H1 (cell line): ENCODE results near the gene FOXF1. TPM values are rescaled to one million over a fixed set of nuclear protein-coding genes. Genes with fewer than 3 reads are reported as not detected.

Experiments used
- CTCF ChIA-PET: fragments of 300-600 bp; sonication (Branson Sonifier 250); formaldehyde crosslinking; loops from one replicate; lab custom pipeline; 2021; ENCODE audit not compliant: partially characterized antibody; lab: Charles Lee
- POLR2A ChIA-PET: fragments of 300-600 bp; sonication (Branson Sonifier 250); formaldehyde crosslinking; loops from one replicate; lab custom pipeline; 2021; ENCODE audit warnings: inconsistent platforms; ENCODE audit not compliant: partially characterized antibody; lab: Charles Lee
- DNase-seq, 2 experiments: peaks; one replicate each; pipeline versions ENCODE4 v3.0.0 to v3.0.0-alpha.2; 2010 to 2022; ENCODE audit warnings: low spot score in 2 of 2, low read depth in 1 of 2, mixed read lengths in 1 of 2
- FAIRE-seq: peaks from 2 replicates; lab custom pipeline; 2011; peaks lifted over from hg19 to GRCh38; lab: Jason Lieb, UNC
- H2AFZ ChIP-seq: 2 replicates; pipeline ENCODE4 v1.8.1; 2012; ENCODE audit warnings: low read length, inconsistent platforms
- H2AK5ac ChIP-seq: 2 replicates; pipeline ENCODE4 v1.6.1; 2013; ENCODE audit warnings: low read depth, low read length
- H2BK120ac ChIP-seq: replicated peaks from 2 replicates; pipeline ENCODE3; 2013; ENCODE audit warnings: low read depth, low read length, inconsistent platforms
- H2BK12ac ChIP-seq: 2 replicates; pipeline ENCODE4 v1.6.1; 2013; ENCODE audit warnings: low read depth, low read length
- H2BK15ac ChIP-seq: 2 replicates; pipeline ENCODE4 v1.6.1; 2013; ENCODE audit warnings: low read length
- H2BK20ac ChIP-seq: 2 replicates; pipeline ENCODE4 v1.6.1; 2013; ENCODE audit warnings: low read length
- H2BK5ac ChIP-seq: 2 replicates; pipeline ENCODE4 v1.6.1; 2013; ENCODE audit warnings: low read depth, low read length
- H3K14ac ChIP-seq: 2 replicates; pipeline ENCODE4 v1.6.1; 2013; ENCODE audit warnings: inconsistent platforms; ENCODE audit not compliant: insufficient read length
- H3K18ac ChIP-seq: 2 replicates; pipeline ENCODE4 v1.6.1; 2013; ENCODE audit warnings: low read length; ENCODE audit errors: extremely low read depth
- H3K23ac ChIP-seq: 2 replicates; pipeline ENCODE4 v1.6.1; 2013; ENCODE audit warnings: inconsistent platforms; ENCODE audit not compliant: insufficient read length
- H3K23me2 ChIP-seq: 2 replicates; pipeline ENCODE4 v1.6.1; 2013; ENCODE audit warnings: low read depth, low read length
- H3K27ac ChIP-seq: 2 replicates; pipeline ENCODE4 v1.6.1; 2011; ENCODE audit warnings: low read depth, low read length, inconsistent platforms
- H3K27me3 ChIP-seq, 4 experiments: replicated peaks in 1 of 4; 1 replicate in 1 of 4; 2 replicates in 3 of 4; pipeline versions ENCODE4 v1.6.1 to v1.8.1; 2011 to 2013; ENCODE audit warnings: low read length in 3 of 4, mild to moderate bottlenecking in 3 of 4, inconsistent platforms in 2 of 4, mixed read lengths in 2 of 4, moderate library complexity in 1 of 4; ENCODE audit not compliant: control insufficient read depth in 3 of 4, insufficient read depth in 3 of 4; ENCODE audit errors: extremely low read depth in 1 of 4
- H3K36me3 ChIP-seq, 4 experiments: 2 replicates each; pipeline versions ENCODE4 v1.6.1 to v1.8.1; 2011 to 2013; ENCODE audit warnings: mild to moderate bottlenecking in 4 of 4, low read length in 3 of 4, moderate library complexity in 2 of 4, control low read depth in 1 of 4, inconsistent platforms in 1 of 4; ENCODE audit not compliant: insufficient read depth in 4 of 4, control insufficient read depth in 2 of 4
- H3K4ac ChIP-seq: replicated peaks from 2 replicates; pipeline ENCODE3; 2013; ENCODE audit warnings: low read length, low read depth, mixed read lengths, inconsistent platforms; ENCODE audit not compliant: insufficient read length
- H3K4me1 ChIP-seq, 4 experiments: replicated peaks in 1 of 4; 1 replicate in 1 of 4; 2 replicates in 3 of 4; pipeline versions ENCODE4 v1.6.1 to v1.8.1; 2011 to 2013; ENCODE audit warnings: low read length in 3 of 4, inconsistent platforms in 2 of 4, mixed read lengths in 1 of 4; ENCODE audit not compliant: insufficient read depth in 4 of 4, control insufficient read depth in 3 of 4
- H3K4me2 ChIP-seq, 2 experiments: 2 replicates each; pipeline versions ENCODE4 v1.6.1 to v1.8.1; 2011 to 2013; ENCODE audit warnings: low read depth in 2 of 2, low read length in 2 of 2, control low read depth in 1 of 2, inconsistent platforms in 1 of 2, mild to moderate bottlenecking in 1 of 2; ENCODE audit not compliant: insufficient read depth in 1 of 2
- H3K4me3 ChIP-seq, 4 experiments: fragments of 200-600, 300-600 bp in 1 of 4; sonication (generic), shearing (Covaris generic), sonication (Bioruptor Twin) in 1 of 4; 2 replicates each; pipeline versions ENCODE4 v1.5.1 to v1.8.1; 2011 to 2016; ENCODE audit warnings: low read length in 4 of 4, low read depth in 3 of 4, control low read depth in 2 of 4, inconsistent platforms in 2 of 4, mild to moderate bottlenecking in 2 of 4, mixed read lengths in 1 of 4, moderate library complexity in 1 of 4; ENCODE audit not compliant: insufficient read depth in 2 of 4; ENCODE audit errors: extremely low read depth in 1 of 4
- H3K56ac ChIP-seq: replicated peaks from 2 replicates; pipeline ENCODE3; 2013; ENCODE audit warnings: low read depth, mild to moderate bottlenecking, mixed read lengths, low read length, inconsistent platforms; ENCODE audit not compliant: insufficient read length
- H3K79me1 ChIP-seq: 2 replicates; pipeline ENCODE4 v1.6.1; 2013; ENCODE audit warnings: low read depth, low read length, control low read depth
- H3K79me2 ChIP-seq, 2 experiments: 2 replicates each; pipeline versions ENCODE4 v1.6.1 to v1.8.1; 2012 to 2013; ENCODE audit warnings: low read length in 2 of 2, mild to moderate bottlenecking in 2 of 2, inconsistent platforms in 1 of 2; ENCODE audit not compliant: insufficient read depth in 2 of 2, control insufficient read depth in 1 of 2
- H3K9ac ChIP-seq, 4 experiments: replicated peaks in 1 of 4; 1 replicate in 1 of 4; 2 replicates in 3 of 4; pipeline versions ENCODE4 v1.6.1 to v1.8.1; 2011 to 2013; ENCODE audit warnings: low read depth in 3 of 4, low read length in 3 of 4, control low read depth in 2 of 4, mild to moderate bottlenecking in 2 of 4, moderate library complexity in 2 of 4, inconsistent platforms in 1 of 4; ENCODE audit errors: extremely low read depth in 1 of 4
- H3K9me3 ChIP-seq, 2 experiments: 2 replicates each; pipeline versions ENCODE4 v1.6.1 to v1.8.1; 2012 to 2013; ENCODE audit warnings: mild to moderate bottlenecking in 2 of 2, moderate library complexity in 2 of 2, control low read depth in 1 of 2, inconsistent platforms in 1 of 2, low read depth in 1 of 2, low read length in 1 of 2, mixed read lengths in 1 of 2; ENCODE audit not compliant: insufficient read depth in 2 of 2
- H4K20me1 ChIP-seq, 2 experiments: replicated peaks in 1 of 2; 2 replicates each; pipeline versions ENCODE3 to v1.8.1; 2011 to 2013; ENCODE audit warnings: inconsistent platforms in 2 of 2, low read length in 2 of 2, mild to moderate bottlenecking in 1 of 2; ENCODE audit not compliant: insufficient read depth in 2 of 2, control insufficient read depth in 1 of 2
- H4K5ac ChIP-seq: 2 replicates; pipeline ENCODE4 v1.6.1; 2013; ENCODE audit warnings: low read length, low read depth, mixed read lengths, inconsistent platforms; ENCODE audit not compliant: insufficient read length
- H4K8ac ChIP-seq: 2 replicates; pipeline ENCODE4 v1.8.0; 2013; ENCODE audit warnings: mild to moderate bottlenecking, moderate library complexity, low read length, inconsistent platforms; ENCODE audit not compliant: insufficient read depth; ENCODE audit errors: extremely low read depth
- H4K91ac ChIP-seq: replicated peaks from 2 replicates; pipeline ENCODE3; 2013; ENCODE audit warnings: low read length, mixed read lengths, inconsistent platforms; ENCODE audit not compliant: insufficient read length
- CBX8 ChIP-seq: fragments of 300-800, 300-1000 bp; sonication (generic); IDR thresholded peaks from 2 replicates; pipeline ENCODE4 v1.7.1; 2016; ENCODE audit warnings: low read depth, low read length, borderline replicate concordance
- EZH2 ChIP-seq: fragments of 200-600 bp; sonication (generic); IDR thresholded peaks from 2 replicates; pipeline ENCODE4 v1.7.1; 2012; ENCODE audit warnings: low read depth, mild to moderate bottlenecking, moderate library complexity, low read length, inconsistent platforms; ENCODE audit not compliant: severe bottlenecking
- KDM4A ChIP-seq: IDR thresholded peaks from one replicate; pipeline ENCODE4 v1.7.1; 2012; ENCODE audit warnings: low read depth, mild to moderate bottlenecking, moderate library complexity, low read length, inconsistent platforms; ENCODE audit not compliant: severe bottlenecking
- RNF2 ChIP-seq: fragments of 200-900, 300-1000 bp; sonication (generic); IDR thresholded peaks from 2 replicates; pipeline ENCODE4 v1.7.1; 2016; ENCODE audit warnings: borderline replicate concordance, low read depth, mild to moderate bottlenecking, antibody characterized with exemption, low read length; ENCODE audit not compliant: poor library complexity, severe bottlenecking; ENCODE audit errors: missing control alignments
- SP1 ChIP-seq: IDR thresholded peaks from 2 replicates; pipeline ENCODE4 v1.6.1; 2011; ENCODE audit warnings: low read depth, low read length
- SUZ12 ChIP-seq: fragments of 200-600 bp; sonication (generic); IDR thresholded peaks from 2 replicates; pipeline ENCODE4 v1.6.1; 2012; ENCODE audit warnings: mild to moderate bottlenecking, inconsistent platforms, low read length, moderate library complexity, mixed read lengths
- ZNF274 ChIP-seq: IDR thresholded peaks from 2 replicates; pipeline ENCODE4 v1.7.0; 2012; ENCODE audit warnings: low read length, borderline replicate concordance; ENCODE audit errors: extremely low read depth
- WGBS, 2 experiments: shearing (Covaris generic) in 1 of 2; methylation state at CpG; one replicate each; pipeline versions ENCODE4 v1.1.6 to v1.1.7; 2013 to 2015; ENCODE audit warnings: low lambda C conversion rate in 2 of 2, mixed read lengths in 2 of 2, inconsistent platforms in 1 of 2, low coverage in 1 of 2, missing lambda C conversion rate in 1 of 2; ENCODE audit not compliant: insufficient replicate concordance in 2 of 2, insufficient coverage in 1 of 2, insufficient read length in 1 of 2; ENCODE audit errors: extremely low coverage in 1 of 2, missing lambda C conversion rate in 1 of 2; 5-methylcytosine and 5-hydroxymethylcytosine counted together
- polyA plus RNA-seq, 7 experiments: library from polyadenylated mRNA; depleted of rRNA in 3 of 7; stranded (reverse) in 5 of 7; unstranded in 2 of 7; fragments of >200 nt in 5 of 7; fragments of 200-250 nt in 2 of 7; gene quantifications; 1 replicate in 5 of 7; 2 replicates in 1 of 7; 4 replicates in 1 of 7; pipeline versions ENCODE4 v1.2.1 to v1.2.3, GENCODE V29; 2011 to 2013; ENCODE audit warnings: missing spikeins in 2 of 7, mixed read lengths in 2 of 7
- total RNA-seq: library from RNA; stranded (reverse); fragmentation: NEBNext Ultra II Directional; extraction: Animal tissue kit (Norgen Biotek cat#: 25700); gene quantifications from 2 replicates; pipeline ENCODE4 v1.2.1, GENCODE V29; 2021

FOXF1 gene
- total and polyA plus RNA-seq, 2 of the 8 experiments (the other 6 are each of a cell fraction or from before 2014, with no cell fraction given) = 0.02 TPM; not detected in 1

GRCh38 chr16:86513471-86514277, 3.3 kb downstream of the FOXF1 start:
- H3K4ac ChIP-seq = no peak overlapping the region
- peak overlapping the region in 1 of 2 experiments; percentile 36; a peak in 1 of 4 replicates for H3K4me2 ChIP-seq
- no peak overlapping the region for H2BK12ac ChIP-seq
- no peak overlapping the region for H3K18ac ChIP-seq
- H3K23ac ChIP-seq = no peak overlapping the region
- no peak; the same call in 1 of the 2 replicates for TF ChIP-seq CBX8
- TF ChIP-seq SUZ12 = peak; percentile 7
- TF ChIP-seq SP1 = no peak
- peak; percentile 100 for TF ChIP-seq RNF2
- no peak for TF ChIP-seq ZNF274
- TF ChIP-seq KDM4A = no peak
- peak; percentile 81 for TF ChIP-seq EZH2
- TF ChIP-seq, all 59 proteins: peak for 3
- Histone ChIP-seq H3K27me3 (peaks cover 86 to 97% (median 93%) of the 10 kb centered on the region in 4 experiments), H2AK5ac (no peak overlapping the region), H3K23me2 (peaks cover 5% of the 10 kb centered on the region; the same call in 1 of the 2 replicates), H4K8ac (no peak overlapping the region), H2BK15ac (no peak overlapping the region), H2BK5ac (no peak overlapping the region), H3K79me1 (no peaks in the 10 kb centered on the region), H4K5ac (no peak overlapping the region), H4K91ac (no peak overlapping the region), H3K4me1 (peaks cover 3 to 39% (median 22%) of the 10 kb centered on the region in 4 experiments), H3K9me3 (no peaks in the 10 kb centered on the region; a peak in 1 of 4 replicates), H2BK20ac (0 out of 2 replicates have a peak overlapping the region, but pooled peaks have one; percentile 86), H3K79me2 (no peaks in the 10 kb centered on the region), H3K27ac (no peak overlapping the region), H2AFZ (no peak overlapping the region), H3K4me3 (no peak overlapping the region), H3K56ac (no peak overlapping the region), H4K20me1 (peaks cover 12 to 27% of the 10 kb centered on the region in 2 experiments), H3K36me3 (peaks cover 0 to 7% (median 0%) of the 10 kb centered on the region in 4 experiments; a peak in 1 of 8 replicates), H2BK120ac (no peak overlapping the region), H3K14ac (no peak overlapping the region), H3K9ac (no peak overlapping the region)
- WGBS, 2 experiments = 11% methylated on average over 35 of the region's 35 CpGs; no CpG with 5 or more reads in 1 of the 2 experiments
- ChIA-PET CTCF (no interaction called here), POLR2A (no interaction called here)
- DNase-seq (no peak), FAIRE-seq (no peak)
